ENCODE data around the gene BLNK.

The BLNK gene

DNA sequence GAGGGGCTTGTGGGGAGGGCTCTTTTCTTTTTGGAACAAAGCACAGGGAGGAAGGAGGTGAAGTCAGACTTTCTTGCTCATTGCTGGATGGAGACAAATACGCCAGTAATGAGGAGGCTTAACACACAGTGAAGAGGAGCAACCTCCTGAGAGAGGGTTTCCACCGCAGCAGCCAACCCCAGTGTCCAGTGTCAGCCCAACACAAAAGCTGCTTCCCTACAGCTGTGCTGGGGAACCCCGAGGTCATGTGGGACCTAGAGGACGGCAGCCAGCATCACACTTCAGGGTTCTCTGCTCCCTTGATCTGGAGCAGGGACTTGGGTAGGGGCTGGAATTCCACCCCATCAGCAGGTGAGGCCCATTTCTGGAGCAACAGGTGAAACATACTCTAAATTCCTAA lies 7.7 kb downstream of the BLNK start:
- no peak for DNase-seq (ENCODE audit: low read depth in 1 of 2, low spot score in 1 of 2)

DNA sequence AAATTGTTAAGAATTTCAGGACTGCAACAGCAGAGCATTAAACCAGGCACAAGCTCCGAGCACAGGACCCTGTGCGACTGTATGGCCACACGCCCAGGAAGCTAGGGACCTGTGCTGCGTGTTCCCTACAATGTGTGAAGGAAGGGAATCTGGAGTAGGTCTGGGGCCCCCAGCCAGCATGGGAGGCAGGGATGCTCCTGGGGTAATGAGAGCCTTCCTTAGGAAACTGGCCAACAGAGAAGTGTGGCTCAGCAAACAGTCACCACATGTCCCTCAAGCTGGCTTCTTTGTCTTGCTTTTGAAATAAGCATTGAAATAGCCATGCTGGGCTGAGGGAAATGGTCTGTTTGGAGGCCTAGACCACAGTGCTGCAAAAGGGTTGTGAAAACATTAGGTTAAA lies 8.2 kb downstream of the BLNK start:
- DNase-seq (ENCODE audit: low read depth in 1 of 2, low spot score in 1 of 2) = no peak

DNA sequence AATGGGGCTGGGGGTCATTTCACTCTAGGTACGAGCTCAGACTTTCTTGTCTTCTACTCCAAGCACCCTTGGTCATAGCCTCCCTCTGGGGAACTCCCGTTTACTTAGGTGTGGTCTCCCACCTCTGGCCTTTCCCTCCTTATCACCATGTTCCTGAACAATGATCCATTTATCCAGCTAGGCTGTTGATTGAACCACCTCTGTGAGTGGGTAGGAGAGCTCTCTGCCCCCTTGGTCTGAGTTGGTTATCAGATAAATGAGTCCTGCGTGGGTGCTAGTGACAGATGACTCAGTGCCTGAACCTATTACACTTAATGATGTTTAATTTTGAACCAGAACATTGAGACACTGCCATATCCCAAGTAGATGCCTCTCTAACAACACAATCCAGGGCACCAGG lies 9.4 kb downstream of the BLNK start:
- no peak for DNase-seq (ENCODE audit: low read depth in 1 of 2, low spot score in 1 of 2)

DNA sequence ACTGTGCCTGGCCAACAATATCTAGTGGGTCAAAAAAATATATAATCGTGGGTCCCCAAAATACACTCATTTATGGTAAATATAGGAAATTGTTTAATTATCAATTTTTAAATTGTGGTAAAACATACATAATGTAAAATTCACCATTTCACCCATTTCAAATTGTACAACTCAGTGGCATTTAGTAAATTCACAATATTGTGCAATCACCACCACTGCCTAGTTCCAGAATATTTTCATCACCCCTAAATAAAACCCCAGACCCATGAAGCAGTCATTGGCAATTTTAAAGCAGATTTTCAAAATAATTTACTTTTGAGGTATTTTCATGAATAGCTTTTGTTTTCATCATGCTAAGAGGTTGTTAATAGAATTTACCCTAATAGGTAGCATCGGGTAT lies 10.2 kb downstream of the BLNK start:
- no peak for DNase-seq (ENCODE audit: low read depth in 1 of 2, low spot score in 1 of 2)

DNA sequence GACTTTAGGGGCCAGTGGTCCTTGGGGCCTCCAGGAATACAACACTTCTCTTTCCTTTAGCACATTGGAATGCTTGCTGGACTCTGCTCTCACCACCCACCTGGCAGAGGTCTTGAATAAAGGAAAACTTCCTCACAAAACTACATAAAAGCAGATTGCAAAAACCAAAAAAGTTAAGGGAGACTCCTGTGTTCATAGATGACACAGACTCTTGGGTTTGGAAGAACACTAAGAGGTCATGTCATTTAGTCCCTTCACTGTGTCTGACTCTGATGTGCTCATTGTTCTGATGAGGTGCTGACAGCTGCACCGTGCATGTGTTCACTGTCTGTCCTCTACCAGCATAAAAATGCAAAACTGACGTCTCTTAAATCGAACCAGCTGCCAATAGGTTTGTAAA lies 11.4 kb downstream of the BLNK start:
- no peak for DNase-seq (ENCODE audit: low read depth in 1 of 2, low spot score in 1 of 2)

DNA sequence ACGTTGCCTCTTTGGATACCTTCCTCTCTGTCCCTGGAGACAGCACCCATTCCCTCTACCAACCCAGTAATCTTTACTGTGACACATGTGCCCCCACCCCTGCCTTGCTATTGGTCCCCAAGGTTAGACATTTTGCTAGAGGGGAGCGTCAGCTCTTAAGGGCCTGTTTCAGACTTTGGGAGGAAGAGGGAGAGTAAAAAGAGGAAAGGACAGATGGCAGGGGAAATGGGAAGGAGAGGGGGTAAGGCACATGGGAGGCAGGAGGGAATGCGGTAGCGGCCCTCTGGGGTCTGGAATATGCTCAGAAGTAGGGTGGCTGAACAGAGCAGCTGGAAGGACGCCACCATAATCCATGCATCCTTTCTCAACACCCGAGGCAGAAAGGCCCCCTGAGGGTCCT lies 12.2 kb downstream of the BLNK start:
- DNase-seq (ENCODE audit: low read depth in 1 of 2, low spot score in 1 of 2) = no peak

DNA sequence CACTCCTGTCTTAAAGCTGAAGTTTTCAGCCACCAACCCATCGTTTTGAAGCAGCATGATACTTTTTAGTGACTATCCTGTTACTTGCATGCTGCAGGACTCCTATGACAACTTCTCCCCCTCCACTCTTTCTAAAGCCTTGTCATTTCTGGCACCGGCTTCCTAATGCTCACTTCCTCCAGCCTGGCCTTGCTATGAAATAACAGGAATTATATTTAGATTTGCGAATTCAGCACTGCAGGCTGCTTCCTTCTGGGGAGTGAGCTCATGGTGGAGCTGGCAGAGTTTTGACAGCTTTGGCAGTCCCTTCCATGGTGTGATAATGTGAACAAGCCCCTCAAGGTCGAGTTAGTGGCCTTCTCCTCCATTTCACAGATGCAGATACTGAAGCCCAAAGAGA lies 13.4 kb downstream of the BLNK start:
- no peak for DNase-seq (ENCODE audit: low read depth in 1 of 2, low spot score in 1 of 2)

DNA sequence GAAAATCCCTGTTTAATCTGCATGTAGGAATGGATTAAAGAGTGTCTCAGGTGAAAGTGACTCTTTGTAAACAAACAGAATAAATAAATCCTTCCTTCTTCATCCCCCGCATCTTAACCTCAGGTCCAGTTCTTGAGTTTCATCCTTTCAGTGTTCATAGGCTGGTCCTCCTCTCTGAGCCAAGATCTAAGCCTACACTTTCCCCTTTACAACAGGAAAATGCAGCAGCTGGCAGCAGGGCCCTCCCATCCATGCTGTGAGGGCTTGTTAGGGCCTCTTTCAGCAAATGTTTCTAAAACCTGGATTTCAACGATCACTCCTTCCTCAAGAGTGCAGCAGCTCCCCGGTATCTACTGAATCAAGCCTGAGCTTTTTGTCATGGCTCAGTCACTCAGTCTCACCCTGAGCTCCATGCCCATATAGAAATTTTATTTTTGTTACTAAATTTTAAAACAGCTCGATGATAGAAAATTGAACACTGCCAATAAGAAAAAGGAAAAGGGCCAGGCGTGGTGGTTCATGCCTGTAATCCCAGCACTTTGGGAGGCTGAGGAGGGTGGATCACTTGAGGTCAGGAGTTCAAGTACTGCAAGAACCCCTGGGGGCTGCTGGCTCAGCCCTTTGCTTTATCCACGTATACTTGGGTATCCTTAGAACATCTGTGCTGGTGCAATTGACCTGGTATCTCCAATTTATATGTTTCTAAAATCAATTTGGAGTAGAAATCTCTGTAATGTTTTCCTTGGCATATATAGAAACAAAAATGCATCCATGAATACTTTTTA lies 15.6 kb downstream of the BLNK start:
- DNase-seq (ENCODE audit: low read depth in 1 of 2, low spot score in 1 of 2) = no peak

DNA sequence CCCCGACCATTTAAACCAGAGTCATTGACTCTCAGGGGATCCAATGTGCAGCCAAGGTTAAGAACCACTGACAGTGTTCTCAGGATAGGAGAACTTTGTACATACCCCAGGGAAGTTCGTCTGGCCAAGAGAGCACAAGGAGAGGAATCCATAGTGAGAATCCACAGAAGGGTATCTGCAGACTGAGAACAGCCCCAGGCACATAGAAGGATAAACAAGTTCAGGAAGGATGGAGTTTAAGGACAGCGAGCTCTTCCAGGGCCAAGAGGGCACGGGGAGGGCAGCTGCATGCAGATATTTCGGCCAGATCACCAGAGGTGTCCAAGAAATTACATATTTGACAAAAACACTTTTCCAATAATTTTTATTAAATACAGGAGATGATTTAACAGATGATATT lies 16.4 kb downstream of the BLNK start:
- no peak for DNase-seq (ENCODE audit: low read depth in 1 of 2, low spot score in 1 of 2)

DNA sequence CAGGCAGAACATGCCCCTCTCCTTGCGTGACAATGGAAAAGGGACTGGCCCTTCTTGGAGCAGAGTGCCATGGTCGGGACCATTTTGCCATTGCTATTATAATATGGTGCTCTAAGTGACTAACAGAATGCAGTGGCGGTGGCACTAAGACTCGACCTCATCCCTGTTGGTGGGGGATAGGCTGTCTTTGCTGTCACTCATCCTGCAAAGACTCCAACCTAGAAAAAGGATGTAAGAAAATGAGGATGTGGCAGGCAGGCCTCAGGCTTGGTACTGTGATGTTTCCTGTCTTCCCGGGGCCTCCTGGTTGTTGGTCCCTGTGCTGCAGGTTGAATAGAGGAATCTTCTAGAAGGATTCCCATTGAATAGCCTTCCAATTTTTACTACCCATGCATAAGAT lies 18.6 kb downstream of the BLNK start:
- no peak for DNase-seq (ENCODE audit: low read depth in 1 of 2, low spot score in 1 of 2)

DNA sequence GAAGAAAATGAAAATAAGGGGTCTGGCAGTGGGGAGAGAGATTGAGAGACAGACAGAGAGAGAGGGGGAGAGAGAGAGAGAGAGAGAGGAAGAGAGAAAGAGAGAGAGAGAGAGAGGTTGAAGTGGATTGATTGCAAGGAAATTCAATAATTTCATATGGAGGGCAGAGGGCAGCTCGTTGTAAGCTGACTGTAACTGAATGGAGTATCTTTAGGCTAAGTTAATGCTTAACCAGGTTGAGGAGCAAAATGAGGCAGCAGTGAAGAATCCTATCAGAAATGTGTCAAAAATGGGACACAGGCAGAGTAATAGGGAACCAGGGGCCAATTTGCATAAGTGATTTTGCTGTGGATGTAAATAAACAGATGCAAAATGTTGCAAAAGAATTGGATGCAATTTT lies 21.0 kb downstream of the BLNK start:
- no peak for DNase-seq (ENCODE audit: low read depth in 1 of 2, low spot score in 1 of 2)

DNA sequence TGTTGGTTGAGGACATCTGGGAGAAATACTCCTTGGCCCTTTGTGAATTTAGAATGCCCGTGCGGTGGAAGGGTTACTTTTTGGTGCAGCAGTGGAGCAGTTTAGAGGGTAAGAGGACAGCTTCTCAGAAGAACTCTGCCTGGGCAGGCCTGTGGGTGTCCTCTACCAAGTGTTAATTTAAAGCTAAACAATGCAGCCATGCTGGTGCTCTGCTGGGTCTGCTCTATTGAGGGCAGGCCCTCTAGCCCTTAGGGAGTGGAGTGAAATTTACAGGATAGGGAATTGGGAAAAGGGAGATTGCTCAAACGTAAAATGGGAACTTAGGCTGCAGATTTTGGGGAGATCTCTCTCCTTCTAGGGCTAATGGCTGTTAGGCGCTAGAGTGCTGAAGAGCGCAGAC lies 22.1 kb downstream of the BLNK start:
- DNase-seq (ENCODE audit: low read depth in 1 of 2, low spot score in 1 of 2) = no peak

DNA sequence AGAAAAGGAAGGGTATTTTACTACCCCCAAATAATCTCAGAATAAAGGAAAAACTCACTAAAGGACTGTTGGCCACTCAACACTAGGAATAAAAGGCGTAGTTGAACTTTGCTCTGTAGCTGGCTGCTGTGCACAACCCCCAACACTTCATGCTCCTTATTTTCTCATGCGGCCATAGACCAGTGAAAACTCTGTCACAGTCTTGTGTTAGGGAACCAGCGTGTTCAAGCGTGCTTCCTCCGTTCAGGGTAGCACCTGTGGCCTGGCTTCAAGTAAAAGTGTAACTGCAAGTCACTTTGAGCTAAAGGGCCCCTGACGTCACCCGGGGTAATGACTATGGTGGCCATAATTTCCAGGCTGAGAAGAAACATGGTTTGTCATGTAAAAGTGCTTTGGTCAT lies 27.0 kb downstream of the BLNK start:
- DNase-seq (ENCODE audit: low read depth in 1 of 2, low spot score in 1 of 2) = no peak

DNA sequence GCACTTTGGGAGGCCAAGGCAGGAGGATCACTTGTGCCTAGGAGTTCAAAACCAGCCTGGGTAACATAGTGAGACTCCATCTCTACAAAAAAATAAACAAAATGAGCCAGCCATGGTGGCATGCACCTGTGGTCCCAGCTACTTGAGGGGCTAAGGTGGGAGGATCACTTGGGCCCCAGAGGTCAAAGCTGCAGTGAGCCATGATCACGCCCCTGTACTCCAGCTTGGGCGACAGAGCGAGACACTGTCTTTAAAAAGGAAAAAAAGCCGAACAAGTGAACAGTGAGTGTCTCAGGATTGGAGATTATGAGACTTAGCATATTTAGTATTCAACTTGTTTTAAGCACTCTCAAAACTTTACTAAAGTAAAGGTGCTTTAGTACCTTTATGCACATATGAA lies 28.1 kb downstream of the BLNK start:
- no peak for DNase-seq (ENCODE audit: low read depth in 1 of 2, low spot score in 1 of 2)

DNA sequence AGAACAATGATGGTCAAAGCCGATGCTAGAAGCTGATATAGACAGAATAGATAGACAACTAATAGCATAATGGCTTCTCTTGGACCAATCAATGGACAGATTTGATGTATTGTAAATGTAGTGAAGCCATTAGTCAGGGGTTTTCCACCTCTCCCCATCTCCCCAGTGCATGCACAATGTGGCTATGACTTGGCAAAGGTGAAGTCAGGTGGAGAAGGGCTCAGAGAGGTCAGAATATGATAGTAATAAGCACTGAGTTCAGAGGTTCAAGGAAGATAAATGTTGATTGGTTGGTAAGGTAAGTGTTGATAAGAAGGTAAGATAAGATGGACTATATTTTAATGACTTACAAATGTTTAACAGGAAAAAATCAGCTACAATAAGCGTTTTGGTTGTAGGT lies 28.5 kb downstream of the BLNK start:
- no peak for DNase-seq (ENCODE audit: low read depth in 1 of 2, low spot score in 1 of 2)

DNA sequence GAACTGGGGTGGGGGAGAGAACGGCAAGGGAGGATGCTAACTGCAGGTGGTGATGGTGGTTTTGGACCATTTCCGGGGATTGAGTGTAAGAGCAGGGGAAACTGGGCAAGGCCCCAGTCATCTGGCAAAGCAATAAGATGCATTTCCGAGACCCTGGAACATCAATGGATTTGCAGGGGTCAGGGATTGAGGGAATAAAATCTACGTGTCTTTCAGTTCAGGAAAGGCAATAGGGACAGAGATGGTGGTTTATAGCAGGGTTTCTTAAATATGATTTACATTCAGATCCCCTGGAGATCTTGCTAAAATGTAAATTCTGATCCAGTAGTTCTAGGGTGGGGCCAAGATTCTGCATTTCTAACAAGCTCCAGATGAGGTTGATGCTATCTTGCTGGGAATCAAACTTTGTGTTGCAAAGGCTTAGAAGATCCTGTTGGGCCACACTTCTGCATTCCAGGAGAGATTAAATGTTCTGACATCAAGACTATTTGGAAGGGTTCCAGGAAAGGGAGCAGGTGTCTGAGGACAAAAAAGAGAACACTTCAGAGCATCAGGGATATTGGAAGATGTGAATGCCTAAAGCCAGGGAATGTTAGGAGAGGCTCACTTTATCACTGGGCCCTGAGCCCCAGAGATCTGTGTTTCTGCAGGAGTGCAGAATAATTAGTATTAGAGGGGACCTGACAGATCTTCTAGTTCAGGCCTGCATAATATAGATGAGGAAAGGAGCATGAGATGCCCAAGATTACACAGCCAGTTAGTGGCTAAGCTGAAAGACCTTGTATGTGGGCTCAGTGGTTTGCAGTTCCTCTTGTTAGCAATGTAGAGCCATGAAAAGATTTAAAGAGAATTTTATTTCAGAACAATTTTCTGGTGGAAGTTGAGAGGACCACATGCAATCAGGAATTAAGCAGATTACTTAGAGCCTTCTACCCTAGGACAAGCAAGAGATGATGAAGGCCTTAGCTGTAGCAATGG lies 32.4 kb downstream of the BLNK start:
- DNase-seq (ENCODE audit: low read depth in 1 of 2, low spot score in 1 of 2) = no peak

DNA sequence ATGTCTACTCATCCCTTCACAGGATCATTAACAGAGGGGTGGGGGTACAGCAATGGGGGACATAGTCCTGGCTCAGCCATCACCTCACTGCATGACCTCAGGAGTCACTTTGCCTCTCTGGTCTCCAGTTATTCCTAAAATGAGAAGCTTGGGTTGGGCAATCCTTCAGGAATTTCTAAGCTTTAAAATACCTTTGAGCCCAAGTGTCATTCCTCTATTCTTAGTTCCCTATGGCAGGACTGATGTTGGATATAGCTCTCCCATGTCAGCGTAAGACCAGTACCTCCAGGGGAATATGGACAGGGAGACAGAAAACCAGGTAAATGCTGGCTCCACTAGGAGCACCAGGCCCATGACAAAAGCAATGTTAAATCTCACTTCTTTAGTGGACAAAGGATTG lies 34.5 kb downstream of the BLNK start:
- DNase-seq (ENCODE audit: low read depth in 1 of 2, low spot score in 1 of 2) = no peak

DNA sequence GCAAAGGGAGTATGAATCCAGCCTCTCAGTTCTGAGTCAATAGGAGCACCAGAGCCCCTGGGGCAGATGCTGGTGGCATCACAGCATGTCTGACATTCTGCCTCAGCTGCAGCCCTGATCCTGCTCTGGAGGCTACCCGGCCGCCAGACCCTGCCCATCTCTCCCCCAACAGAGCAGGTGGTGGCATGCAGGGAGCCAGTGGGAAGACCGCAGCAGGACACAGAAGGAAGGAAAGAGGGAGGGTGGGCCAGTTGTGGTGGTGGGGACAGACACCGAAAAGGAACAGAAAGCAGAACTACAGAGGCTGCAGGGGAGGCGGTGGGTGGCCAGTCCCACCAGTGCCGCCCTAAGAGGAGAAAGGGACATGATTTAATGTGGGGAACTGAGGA lies 35.3 kb downstream of the BLNK start:
- no peak for DNase-seq (ENCODE audit: low read depth in 1 of 2, low spot score in 1 of 2)

DNA sequence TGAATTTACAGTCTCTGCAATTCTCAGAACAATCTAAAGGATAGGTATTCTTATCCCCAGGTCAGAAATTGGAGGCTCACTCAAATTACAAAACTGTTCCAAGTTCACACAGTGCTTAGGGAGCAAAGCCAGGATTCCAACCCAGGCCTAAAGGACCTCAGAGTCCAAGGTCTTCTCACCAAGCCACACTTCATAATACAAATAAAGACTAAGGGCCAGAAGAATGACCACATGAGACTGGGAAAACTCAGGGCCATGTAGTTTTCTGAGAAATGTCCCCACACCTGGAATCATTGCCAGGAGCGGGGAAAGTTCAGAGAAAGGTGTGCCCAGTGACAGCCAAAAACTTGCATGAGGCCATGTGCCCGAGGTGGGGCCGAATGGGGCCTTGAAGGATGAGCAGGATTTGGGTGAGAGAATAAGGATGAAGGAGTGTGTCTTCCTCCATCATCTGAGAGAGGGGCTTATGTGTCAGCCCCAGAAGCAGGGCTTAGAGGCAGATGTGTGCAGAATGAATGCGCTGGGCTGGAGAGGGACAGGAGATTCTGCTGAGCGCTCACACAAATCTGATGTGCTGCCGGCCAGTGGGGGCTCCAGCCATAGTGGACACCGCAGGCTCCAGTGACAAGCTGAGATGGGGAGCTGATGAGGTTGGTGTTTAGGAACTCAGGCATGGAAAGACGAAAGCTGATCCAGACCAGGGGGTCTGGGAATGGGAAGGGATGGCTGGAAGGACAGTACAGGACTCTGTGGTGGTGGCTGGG lies 35.9 kb downstream of the BLNK start:
- no peak for DNase-seq (ENCODE audit: low read depth in 1 of 2, low spot score in 1 of 2)

DNA sequence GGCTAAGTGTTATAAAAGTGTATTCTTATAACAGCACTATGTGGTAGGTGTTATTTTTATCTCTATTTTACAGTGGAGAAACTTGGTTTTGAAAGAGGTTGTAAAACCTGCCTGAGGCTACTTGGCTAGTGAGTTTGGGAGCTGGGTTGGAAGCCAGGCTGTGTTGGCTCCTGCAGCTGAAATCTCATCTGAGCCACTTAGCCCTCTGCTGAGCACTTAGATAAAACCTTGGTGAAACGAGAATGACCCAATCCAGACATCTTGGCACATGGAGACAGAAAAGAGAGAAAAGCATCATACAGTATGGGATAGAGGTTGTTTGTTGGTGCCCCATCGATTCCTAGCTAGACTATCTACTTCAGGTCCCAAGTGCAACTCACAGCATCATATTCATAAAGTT lies 37.4 kb downstream of the BLNK start:
- no peak for DNase-seq (ENCODE audit: low read depth in 1 of 2, low spot score in 1 of 2)

DNA sequence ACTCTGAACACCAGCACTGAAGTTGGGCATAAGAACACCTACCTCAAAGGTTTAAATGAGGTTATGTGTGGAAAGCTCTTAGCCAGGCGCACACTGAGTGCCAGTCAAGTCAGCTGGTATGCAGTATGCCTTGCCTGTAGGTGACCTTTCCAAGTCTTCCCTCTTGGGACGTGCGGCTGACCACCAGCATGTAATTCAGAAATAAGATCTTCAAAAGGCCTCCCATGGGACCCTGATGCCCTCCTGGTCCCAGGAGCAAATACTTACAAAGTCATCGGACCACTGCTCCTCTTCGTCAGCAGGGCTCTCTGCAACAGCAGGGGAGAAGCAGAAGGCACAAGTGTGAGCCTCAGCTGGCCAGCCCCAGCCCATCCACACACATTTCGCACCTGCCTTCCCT lies 40.8 kb downstream of the BLNK start:
- no peak for DNase-seq (ENCODE audit: low read depth in 1 of 2, low spot score in 1 of 2)

DNA sequence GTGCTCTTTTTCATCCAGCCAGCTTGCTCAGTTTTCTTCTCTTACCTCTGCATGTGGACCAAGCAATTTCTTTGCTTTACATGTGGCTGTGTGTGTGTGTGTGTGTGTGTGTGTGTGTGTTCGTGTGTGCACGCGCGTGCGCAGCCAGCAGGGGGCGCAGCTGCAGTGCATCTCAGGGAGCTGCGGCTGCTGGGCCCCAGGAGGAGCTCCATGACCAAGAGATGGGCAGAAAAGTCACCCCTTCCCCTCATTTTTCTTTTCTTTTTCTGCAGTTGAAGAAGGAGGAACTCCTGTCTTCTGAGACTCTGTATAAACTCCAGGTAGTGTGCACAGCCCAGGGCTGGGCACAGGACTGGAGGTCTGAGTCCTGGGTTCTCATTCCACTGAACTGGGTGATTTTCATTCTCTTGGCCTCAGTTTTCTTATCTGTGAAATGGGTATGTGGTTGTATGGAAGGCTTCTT lies 41.8 kb downstream of the BLNK start:
- DNase-seq (ENCODE audit: low read depth in 1 of 2, low spot score in 1 of 2) = peak; percentile 37 to 47
